ENCODE measurements around the gene GDPD2.

GDPD2 gene

GRCh38 chrX:70482300-70482699, 59.2 kb downstream of the GDPD2 start:
- TF ChIP-seq CEBPB (IDR thresholded peaks at IDR 0.05) = no peak
- TF ChIP-seq TAF1 (IDR thresholded peaks at IDR 0.05; ENCODE audit: low read depth) = no peak
- no peak for TF ChIP-seq TEAD4 (IDR thresholded peaks at IDR 0.05)
- TF ChIP-seq ZBTB7A (IDR thresholded peaks at IDR 0.05; ENCODE audit: low read depth) = no peak
- TF ChIP-seq RAD21 (IDR thresholded peaks at IDR 0.05; ENCODE audit: low read depth) = no peak

All from Ishikawa (cell line).